ENCODE data around the gene A2ML1. TPM values are rescaled to one million over a fixed set of nuclear protein-coding genes. Genes with fewer than 3 reads are reported as not detected.
"Not testable (repeated sequence)": the region's sequence is repeated elsewhere in the genome, so short reads cannot be mapped to it uniquely, and the experiment has no call there.

Gene A2ML1
- not detected for total RNA-seq

DNA sequence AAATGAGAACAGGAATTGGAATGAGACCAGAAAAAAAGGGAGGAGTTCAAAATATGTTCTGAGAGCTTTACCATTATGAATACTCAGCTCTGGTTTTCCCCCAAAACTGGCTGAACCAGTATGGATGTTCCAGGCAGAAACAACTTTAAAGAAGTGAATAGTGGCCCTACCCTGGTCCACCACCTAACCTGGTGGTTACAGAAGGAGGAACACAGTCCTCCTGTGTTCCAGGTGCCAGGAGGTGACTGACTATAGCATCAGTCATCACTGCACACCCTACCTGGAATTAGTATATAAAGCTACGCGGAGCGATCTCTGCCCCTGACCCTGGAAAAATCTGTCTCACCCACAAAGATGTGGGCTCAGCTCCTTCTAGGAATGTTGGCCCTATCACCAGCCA is at the start of gene A2ML1:
TSS of gene A2ML1 (plus strand) at position 324 of the 400 bp plus-strand sequence. CDS start at position 355, 31 bp downstream.
- no peak for DNase-seq (ENCODE audit: low spot score in 2 of 2)
- ATAC-seq = no peak
- Mint-ChIP-seq H3K9me3 (no peaks in the 10 kb centered on the region), H3K27ac (no peak within 1 kb of the TSS), H3K36me3 (no peaks in the 10 kb centered on the region)

DNA sequence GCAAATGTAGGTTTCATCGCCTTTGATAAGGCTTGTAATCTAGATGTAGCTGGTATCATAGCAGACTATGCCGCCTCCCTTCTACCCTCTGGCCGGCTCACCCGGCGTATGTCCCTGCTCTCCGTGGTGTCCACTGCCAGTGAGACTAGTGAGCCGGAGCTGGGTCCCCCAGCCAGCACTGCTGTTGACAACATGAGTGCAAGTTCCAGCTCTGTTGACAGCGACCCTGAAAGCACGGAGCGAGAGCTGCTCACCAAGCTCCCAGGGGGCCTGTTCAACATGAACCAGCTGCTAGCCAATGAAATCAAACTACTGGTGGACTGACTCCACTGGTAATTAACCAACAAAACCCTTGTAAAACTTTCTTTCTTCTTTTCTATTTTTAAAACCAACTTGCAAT is 49.0 kb upstream of the A2ML1 start:
- ATAC-seq (no peak), DNase-seq (ENCODE audit: low spot score in 2 of 2) (no peak)
- H3K27ac Mint-ChIP-seq = no peak overlapping the region
- H3K36me3 Mint-ChIP-seq = no peaks in the 10 kb centered on the region
- no peaks in the 10 kb centered on the region for H3K9me3 Mint-ChIP-seq

DNA sequence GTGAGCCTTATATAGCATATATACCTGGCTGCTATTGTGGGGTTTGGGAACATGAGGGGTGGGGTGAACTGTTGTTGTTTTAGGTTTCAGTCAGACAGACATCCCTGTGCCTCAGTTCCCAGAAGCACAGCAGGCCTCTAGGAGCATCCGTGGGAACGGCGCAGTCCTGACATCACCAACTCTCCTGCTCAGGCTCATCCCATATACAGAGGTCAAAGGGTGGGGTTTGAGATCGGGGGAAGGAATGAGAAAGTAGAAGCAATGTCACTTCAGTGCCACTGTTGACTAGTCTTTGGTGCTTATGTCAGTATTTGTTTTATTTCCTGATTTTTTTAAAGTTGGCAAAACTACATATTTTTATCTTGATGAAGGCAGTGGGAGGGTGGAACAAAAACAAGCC is 43.1 kb upstream of the A2ML1 start:
- H3K9me3 Mint-ChIP-seq = no peaks in the 10 kb centered on the region
- H3K27ac Mint-ChIP-seq = no peak overlapping the region
- no peak for DNase-seq (ENCODE audit: low spot score in 2 of 2)
- no peak for ATAC-seq
- no peaks in the 10 kb centered on the region for H3K36me3 Mint-ChIP-seq

GRCh38 chr12:8779862-8780261 is 42.6 kb upstream of the A2ML1 start:
- no peak overlapping the region for H3K27ac Mint-ChIP-seq
- ATAC-seq (no peak), DNase-seq (ENCODE audit: low spot score in 2 of 2) (no peak)
- no peaks in the 10 kb centered on the region for H3K36me3 Mint-ChIP-seq
- no peaks in the 10 kb centered on the region for H3K9me3 Mint-ChIP-seq

- Mint-ChIP-seq H3K36me3 (no peaks in the 10 kb centered on the region), H3K27ac (no peak overlapping the region), H3K9me3 (no peaks in the 10 kb centered on the region)
- DNase-seq (ENCODE audit: low spot score in 2 of 2) = no peak
- ATAC-seq = no peak
These were observed 42.0 kb upstream of the A2ML1 start for GRCh38 chr12:8780389-8780788.

- Mint-ChIP-seq H3K9me3 (no peaks in the 10 kb centered on the region), H3K36me3 (no peaks in the 10 kb centered on the region), H3K27ac (no peak overlapping the region)
- ATAC-seq = no peak
- DNase-seq (ENCODE audit: low spot score in 2 of 2) = no peak
These were observed 40.9 kb upstream of the A2ML1 start for GRCh38 chr12:8781381-8782127.

- DNase-seq (ENCODE audit: low spot score in 2 of 2) (no peak), ATAC-seq (no peak)
- no peaks in the 10 kb centered on the region for H3K36me3 Mint-ChIP-seq
- H3K9me3 Mint-ChIP-seq = no peaks in the 10 kb centered on the region
- H3K27ac Mint-ChIP-seq = no peak overlapping the region
These were observed 38.0 kb upstream of the A2ML1 start for GRCh38 chr12:8784290-8784888.

DNA sequence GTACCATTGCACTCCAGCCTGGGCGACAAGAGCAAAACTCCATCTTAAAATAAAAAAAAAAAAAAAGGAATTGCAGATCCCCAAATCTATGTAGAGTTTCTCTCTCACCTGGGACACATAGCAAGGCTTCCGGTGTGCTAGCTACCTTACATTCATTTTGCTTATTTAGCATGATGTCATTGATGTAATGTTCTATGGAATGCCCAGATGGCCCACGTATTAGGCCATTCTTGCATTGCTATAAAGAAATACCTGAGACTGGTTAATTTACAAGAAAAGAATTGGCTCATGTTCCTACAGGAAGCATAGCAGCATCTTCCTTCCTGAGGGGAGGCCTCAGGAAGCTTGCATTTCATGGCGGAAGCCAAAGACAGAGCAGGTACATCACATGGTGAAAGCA is 36.9 kb upstream of the A2ML1 start:
- H3K27ac Mint-ChIP-seq = no peak overlapping the region
- no peak for DNase-seq (ENCODE audit: low spot score in 2 of 2)
- no peaks in the 10 kb centered on the region for H3K9me3 Mint-ChIP-seq
- no peaks in the 10 kb centered on the region for H3K36me3 Mint-ChIP-seq
- no peak for ATAC-seq

DNA sequence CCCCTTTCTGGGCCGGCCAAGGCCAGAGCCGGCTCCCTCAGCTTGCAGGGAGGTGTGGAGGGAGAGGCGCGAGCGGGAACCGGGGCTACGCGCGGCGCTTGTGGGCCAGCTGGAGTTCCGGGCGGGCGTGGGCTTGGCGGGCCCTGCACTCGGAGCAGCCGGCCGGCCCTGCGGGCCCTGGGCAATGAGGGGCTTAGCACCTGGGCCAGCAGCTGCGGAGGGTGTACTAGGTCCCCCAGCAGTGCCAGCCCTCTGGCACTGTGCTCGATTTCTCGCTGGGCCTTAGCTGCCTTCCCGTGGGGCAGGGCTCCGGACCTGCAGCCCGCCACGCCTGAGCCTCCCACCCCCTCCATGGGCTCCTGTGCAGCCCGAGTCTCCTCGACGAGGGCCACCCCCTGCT is 35.2 kb upstream of the A2ML1 start:
- H3K9me3 Mint-ChIP-seq; ATAC-seq; H3K27ac Mint-ChIP-seq; H3K36me3 Mint-ChIP-seq; DNase-seq (ENCODE audit: low spot score in 2 of 2): not testable (repeated sequence)

GRCh38 chr12:8788706-8789105 is 33.7 kb upstream of the A2ML1 start:
- not testable (repeated sequence) for H3K36me3 Mint-ChIP-seq; ATAC-seq; DNase-seq (ENCODE audit: low spot score in 2 of 2); H3K9me3 Mint-ChIP-seq; H3K27ac Mint-ChIP-seq

DNA sequence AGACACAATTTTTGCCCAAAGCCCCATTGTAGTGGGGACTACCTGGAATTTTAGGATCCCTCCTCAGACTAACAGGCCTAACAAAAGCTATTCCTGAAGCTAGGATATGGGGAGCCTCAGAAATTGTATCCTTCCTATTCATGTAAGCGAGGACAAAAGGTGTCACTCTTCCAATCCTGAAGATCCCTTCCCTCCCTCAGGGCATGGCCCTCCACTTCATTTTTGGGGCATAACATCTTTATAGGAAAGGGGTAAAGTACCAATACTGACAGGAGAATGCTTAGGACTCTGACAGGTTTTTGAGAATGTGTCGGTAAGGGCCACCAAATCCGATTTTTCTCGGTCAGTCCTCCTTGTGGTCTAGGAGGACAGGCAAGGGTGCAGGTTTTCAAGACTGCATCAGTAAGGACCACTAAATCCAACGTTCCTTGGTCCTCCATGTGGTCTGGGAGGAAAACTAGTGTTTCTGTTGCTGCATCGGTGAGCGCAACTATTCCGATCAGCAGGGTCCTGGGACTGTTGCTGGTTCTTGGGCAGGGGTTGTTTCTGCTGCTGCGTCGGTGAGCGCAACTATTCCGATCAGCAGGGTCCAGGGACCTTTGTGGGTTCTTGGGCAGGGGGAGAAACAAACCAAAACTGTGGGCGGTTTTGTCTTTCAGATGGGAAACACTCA is 32.9 kb upstream of the A2ML1 start:
- not testable (repeated sequence) for H3K9me3 Mint-ChIP-seq, ATAC-seq

DNA sequence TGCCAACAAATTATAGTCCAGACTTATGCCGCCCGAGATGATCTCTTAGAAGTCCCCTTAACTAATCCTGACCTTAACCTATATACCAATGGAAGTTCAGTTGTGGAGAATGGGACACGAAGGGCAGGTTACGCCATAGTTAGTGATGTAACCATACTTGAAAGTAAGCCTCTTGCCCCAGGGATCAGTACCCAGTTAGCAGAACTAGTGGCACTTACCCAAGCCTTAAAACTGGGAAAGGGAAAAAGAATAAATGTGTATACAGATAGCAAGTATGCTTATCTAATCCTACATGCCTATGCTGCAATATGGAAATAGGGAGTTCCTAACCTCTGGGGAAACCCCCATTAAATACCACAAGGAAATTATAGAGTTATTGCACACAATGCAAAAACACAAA is 29.2 kb upstream of the A2ML1 start:
- not testable (repeated sequence) for ATAC-seq; DNase-seq (ENCODE audit: low spot score in 2 of 2); H3K27ac Mint-ChIP-seq; H3K9me3 Mint-ChIP-seq; H3K36me3 Mint-ChIP-seq

More for the DNA sequence above, 32.9 kb upstream of the A2ML1 start:
- H3K36me3 Mint-ChIP-seq; H3K27ac Mint-ChIP-seq; DNase-seq (ENCODE audit: low spot score in 2 of 2): not testable (repeated sequence)

DNA sequence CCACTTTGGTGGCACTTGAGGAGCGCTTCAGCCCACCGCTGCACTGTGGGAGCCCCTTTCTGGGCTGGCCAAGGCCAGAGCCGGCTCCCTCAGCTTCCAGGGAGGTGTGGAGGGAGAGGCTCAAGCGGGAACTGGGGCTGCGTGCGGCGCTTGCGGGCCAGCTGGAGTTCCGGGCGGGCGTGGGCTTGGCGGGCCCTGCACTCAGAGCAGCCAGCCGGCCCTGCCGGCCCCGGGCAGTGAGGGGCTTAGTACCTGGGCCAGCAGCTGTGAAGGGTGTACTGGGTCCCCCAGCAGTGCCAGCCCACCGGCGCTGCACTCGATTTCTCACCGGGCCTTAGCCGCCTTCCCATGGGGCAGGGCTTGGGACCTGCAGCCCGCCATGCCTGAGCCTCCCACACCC is 27.8 kb upstream of the A2ML1 start:
- not testable (repeated sequence) for DNase-seq (ENCODE audit: low spot score in 2 of 2); H3K27ac Mint-ChIP-seq; H3K9me3 Mint-ChIP-seq; H3K36me3 Mint-ChIP-seq; ATAC-seq

DNA sequence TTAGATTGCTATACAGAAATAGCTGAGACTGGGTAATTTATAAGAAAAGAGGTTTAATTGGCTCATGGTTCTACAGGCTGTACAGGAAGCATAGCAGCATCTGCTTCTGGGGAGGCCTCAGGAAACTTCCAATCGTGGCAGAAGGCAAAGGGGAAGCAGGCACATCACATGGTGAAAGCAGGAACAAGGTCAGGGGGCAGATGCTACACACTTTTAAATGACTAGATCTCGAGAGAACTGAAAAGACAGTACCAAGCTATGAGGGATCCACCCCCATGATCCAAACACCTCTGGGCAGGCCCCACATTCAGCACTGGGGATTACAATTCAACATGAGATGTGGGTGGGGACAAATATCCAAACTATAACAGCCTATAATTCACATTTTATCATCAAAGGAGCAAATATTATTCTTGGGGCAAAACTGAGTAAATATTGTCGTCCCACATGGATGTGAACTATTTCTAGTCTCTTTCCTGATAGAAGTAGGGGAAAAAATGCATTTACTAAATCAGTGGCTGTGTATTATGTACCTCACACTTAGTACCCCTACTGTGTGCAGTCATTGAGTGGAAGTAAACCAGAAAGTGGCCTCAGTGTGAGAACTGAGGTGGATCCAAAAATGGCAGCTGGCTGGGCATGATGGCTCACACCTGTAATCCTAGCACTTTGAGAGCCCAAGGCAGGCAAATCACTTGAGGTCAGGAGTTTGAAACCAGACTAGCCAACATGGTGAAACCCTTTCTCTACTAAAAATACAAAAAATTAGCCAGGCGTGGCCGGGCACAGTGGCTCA is 25.4 kb upstream of the A2ML1 start:
- Mint-ChIP-seq H3K36me3 (no peaks in the 10 kb centered on the region), H3K9me3 (no peaks in the 10 kb centered on the region), H3K27ac (no peak overlapping the region)
- DNase-seq (ENCODE audit: low spot score in 2 of 2) = no peak
- no peak for ATAC-seq

DNA sequence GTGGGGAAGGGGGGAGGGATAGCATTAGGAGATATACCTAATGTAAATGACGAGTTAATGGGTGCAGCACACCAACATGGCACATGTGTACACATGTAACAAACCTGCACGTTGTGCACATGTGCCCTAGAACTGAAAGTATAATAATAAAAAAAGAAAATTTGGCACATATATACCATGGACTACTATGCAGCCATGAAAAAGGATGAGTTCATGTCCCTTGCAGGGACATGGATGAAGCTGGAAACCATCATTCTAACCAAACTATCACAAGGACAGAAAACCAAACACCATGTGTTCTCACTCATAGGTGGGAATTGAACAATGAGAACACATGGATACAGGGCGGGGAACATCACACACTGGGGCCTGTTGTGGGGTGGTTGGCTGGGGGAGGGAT is 21.2 kb upstream of the A2ML1 start:
- not testable (repeated sequence) for H3K36me3 Mint-ChIP-seq; ATAC-seq; H3K27ac Mint-ChIP-seq; H3K9me3 Mint-ChIP-seq; DNase-seq (ENCODE audit: low spot score in 2 of 2)

GRCh38 chr12:8804833-8805232 is 17.6 kb upstream of the A2ML1 start:
- H3K9me3 Mint-ChIP-seq; H3K36me3 Mint-ChIP-seq; ATAC-seq; DNase-seq (ENCODE audit: low spot score in 2 of 2): not testable (repeated sequence)
- peak overlapping the region in 1 of 2 donors; percentile 41 for H3K27ac Mint-ChIP-seq

DNA sequence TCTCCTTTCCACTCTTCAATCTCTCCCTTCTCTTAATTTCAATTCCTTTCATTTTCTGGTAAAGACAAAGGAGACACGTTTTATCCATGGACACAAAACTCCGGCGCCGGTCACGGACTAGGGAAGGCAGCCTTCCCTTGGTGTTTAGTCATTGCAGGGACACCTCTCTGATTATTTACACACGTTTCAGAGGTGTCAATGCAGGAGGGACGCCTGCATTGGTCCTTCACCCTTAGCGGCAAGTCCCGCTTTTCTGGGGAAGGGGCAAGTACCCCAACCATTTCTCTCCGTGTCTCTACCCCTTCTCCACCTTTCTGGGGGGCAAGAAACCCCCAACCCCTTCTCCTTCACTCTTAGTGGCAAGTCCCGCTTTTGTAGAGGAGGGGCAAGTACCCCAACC is 16.9 kb upstream of the A2ML1 start:
- H3K36me3 Mint-ChIP-seq; H3K9me3 Mint-ChIP-seq; DNase-seq (ENCODE audit: low spot score in 2 of 2); H3K27ac Mint-ChIP-seq; ATAC-seq: not testable (repeated sequence)
